ENCODE measurements around the gene PXYLP1. TPM values are rescaled to one million over a fixed set of nuclear protein-coding genes. Genes with fewer than 3 reads are reported as not detected.

Gene PXYLP1
- total RNA-seq, 2 experiments from 2014 or later: 3.6 to 4.2 TPM

DNA sequence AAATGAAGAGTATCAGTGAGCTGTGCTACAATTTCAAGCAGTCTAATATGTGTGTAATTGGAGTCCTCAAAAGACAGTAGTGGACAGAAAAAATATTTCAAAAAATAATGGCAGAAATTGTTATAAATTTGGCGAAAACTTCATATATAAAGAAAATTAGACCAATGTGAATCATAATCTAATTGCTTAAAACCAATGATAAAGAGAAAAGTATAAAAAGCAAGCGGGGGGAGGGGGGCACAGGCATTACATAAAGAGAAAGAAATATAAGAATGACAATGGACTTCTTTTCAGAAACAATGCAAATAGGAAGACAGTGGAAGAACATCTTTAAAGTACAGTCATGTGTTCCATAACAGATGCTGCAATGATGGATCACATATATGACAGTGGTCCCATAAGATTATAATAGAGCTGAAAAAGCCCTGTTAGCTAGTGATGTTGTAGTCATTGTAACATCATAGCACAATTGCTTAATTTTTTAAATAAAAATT is 7.9 kb upstream of the PXYLP1 start:
- Histone ChIP-seq H3K9me3 (ENCODE audit: low read length) (peaks cover 15% of the 10 kb centered on the region), H3K4me2 (ENCODE audit: low read length) (no peak overlapping the region), H3K79me2 (ENCODE audit: insufficient read depth, low read depth, low read length) (no peaks in the 10 kb centered on the region), H4K20me1 (ENCODE audit: insufficient read depth, low read length) (no peaks in the 10 kb centered on the region), H3K9me2 (ENCODE audit: insufficient read depth, low read length) (no peaks in the 10 kb centered on the region), H3K36me3 (ENCODE audit: insufficient read depth, low read length) (no peaks in the 10 kb centered on the region), H3K27ac (ENCODE audit: low read depth, low read length, poor library complexity, severe bottlenecking) (no peak overlapping the region), H3K4me3 (ENCODE audit: low read depth, low read length, poor library complexity, severe bottlenecking) (no peak overlapping the region), H3K4me1 (ENCODE audit: insufficient read depth, low read length, poor library complexity, severe bottlenecking) (no peaks in the 10 kb centered on the region), H2AFZ (ENCODE audit: low read length) (no peak overlapping the region)
- TF ChIP-seq, protein P1, sequence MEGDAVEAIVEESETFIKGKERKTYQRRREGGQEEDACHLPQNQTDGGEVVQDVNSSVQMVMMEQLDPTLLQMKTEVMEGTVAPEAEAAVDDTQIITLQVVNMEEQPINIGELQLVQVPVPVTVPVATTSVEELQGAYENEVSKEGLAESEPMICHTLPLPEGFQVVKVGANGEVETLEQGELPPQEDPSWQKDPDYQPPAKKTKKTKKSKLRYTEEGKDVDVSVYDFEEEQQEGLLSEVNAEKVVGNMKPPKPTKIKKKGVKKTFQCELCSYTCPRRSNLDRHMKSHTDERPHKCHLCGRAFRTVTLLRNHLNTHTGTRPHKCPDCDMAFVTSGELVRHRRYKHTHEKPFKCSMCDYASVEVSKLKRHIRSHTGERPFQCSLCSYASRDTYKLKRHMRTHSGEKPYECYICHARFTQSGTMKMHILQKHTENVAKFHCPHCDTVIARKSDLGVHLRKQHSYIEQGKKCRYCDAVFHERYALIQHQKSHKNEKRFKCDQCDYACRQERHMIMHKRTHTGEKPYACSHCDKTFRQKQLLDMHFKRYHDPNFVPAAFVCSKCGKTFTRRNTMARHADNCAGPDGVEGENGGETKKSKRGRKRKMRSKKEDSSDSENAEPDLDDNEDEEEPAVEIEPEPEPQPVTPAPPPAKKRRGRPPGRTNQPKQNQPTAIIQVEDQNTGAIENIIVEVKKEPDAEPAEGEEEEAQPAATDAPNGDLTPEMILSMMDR (conservative IDR thresholded peaks at IDR 0.05; ENCODE audit: low read length): no peak
- no peak for TF ChIP-seq EZH2phosphoT487 (IDR thresholded peaks at IDR 0.05; ENCODE audit: borderline replicate concordance, low read depth, low read length)
- intact Hi-C loops (cut with micrococcal nuclease; ENCODE audit: unreplicated experiment): no loop called here
- POLR2A ChIA-PET: no interaction called here
- CTCF ChIA-PET (ENCODE audit: unreplicated experiment): no interaction called here
- DNase-seq (ENCODE audit: low spot score): no peak
- no TSS peak for BruUV-seq (replicated peaks)

GRCh38 chr3:141225939-141226338 is 5.7 kb upstream of the PXYLP1 start:
- TF ChIP-seq, protein P1 (conservative IDR thresholded peaks at IDR 0.05; ENCODE audit: low read length): no peak
- TF ChIP-seq EZH2phosphoT487 (IDR thresholded peaks at IDR 0.05; ENCODE audit: borderline replicate concordance, low read depth, low read length): no peak
- H3K27ac ChIP-seq (ENCODE audit: low read depth, low read length, poor library complexity, severe bottlenecking): no peak overlapping the region
- ChIA-PET CTCF (ENCODE audit: unreplicated experiment) (no interaction called here), POLR2A (no interaction called here)
- intact Hi-C loops (cut with micrococcal nuclease; ENCODE audit: unreplicated experiment): no loop called here
- H3K4me3 ChIP-seq (ENCODE audit: low read depth, low read length, poor library complexity, severe bottlenecking): no peak overlapping the region
- H3K36me3 ChIP-seq (ENCODE audit: insufficient read depth, low read length): no peaks in the 10 kb centered on the region
- H2AFZ ChIP-seq (ENCODE audit: low read length): no peak overlapping the region
- peaks cover 4% of the 10 kb centered on the region for H3K4me1 ChIP-seq (ENCODE audit: insufficient read depth, low read length, poor library complexity, severe bottlenecking)
- no peaks in the 10 kb centered on the region for H4K20me1 ChIP-seq (ENCODE audit: insufficient read depth, low read length)
- H3K9me2 ChIP-seq (ENCODE audit: insufficient read depth, low read length): no peaks in the 10 kb centered on the region
- peaks cover 15% of the 10 kb centered on the region for H3K9me3 ChIP-seq (ENCODE audit: low read length)
- H3K79me2 ChIP-seq (ENCODE audit: insufficient read depth, low read depth, low read length): no peaks in the 10 kb centered on the region
- no TSS peak for BruUV-seq (replicated peaks)
- H3K4me2 ChIP-seq (ENCODE audit: low read length): no peak overlapping the region
- DNase-seq (ENCODE audit: low spot score): no peak

DNA sequence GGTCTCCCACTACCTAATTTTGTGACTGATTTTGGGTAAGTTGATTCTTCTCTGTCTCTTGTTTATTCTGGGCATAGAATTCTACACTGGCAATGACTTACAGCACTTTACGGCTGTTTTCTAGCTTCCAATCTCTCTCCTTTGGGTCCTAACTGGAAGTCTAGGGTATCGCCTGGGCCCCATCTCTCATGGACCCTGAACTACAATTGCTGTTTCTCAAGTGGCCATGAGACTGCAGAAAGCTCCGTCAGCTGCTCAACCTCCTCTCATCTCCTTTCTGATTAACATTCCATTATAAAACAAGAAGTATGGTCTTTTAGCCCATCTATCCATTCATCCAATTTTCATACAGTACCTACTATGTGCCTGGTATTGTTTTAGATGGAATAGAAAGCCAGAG is 4.4 kb upstream of the PXYLP1 start:
- Histone ChIP-seq H3K36me3 (ENCODE audit: insufficient read depth, low read length) (no peaks in the 10 kb centered on the region), H3K9me2 (ENCODE audit: insufficient read depth, low read length) (no peaks in the 10 kb centered on the region), H2AFZ (ENCODE audit: low read length) (no peak overlapping the region), H3K4me3 (ENCODE audit: low read depth, low read length, poor library complexity, severe bottlenecking) (no peak overlapping the region), H3K27ac (ENCODE audit: low read depth, low read length, poor library complexity, severe bottlenecking) (no peak overlapping the region), H4K20me1 (ENCODE audit: insufficient read depth, low read length) (no peaks in the 10 kb centered on the region), H3K9me3 (ENCODE audit: low read length) (peaks cover 15% of the 10 kb centered on the region), H3K4me2 (ENCODE audit: low read length) (no peak overlapping the region), H3K4me1 (ENCODE audit: insufficient read depth, low read length, poor library complexity, severe bottlenecking) (peaks cover 7% of the 10 kb centered on the region), H3K79me2 (ENCODE audit: insufficient read depth, low read depth, low read length) (no peaks in the 10 kb centered on the region)
- TF ChIP-seq, protein P1 (conservative IDR thresholded peaks at IDR 0.05; ENCODE audit: low read length): no peak
- no peak for DNase-seq (ENCODE audit: low spot score)
- intact Hi-C loops (cut with micrococcal nuclease; ENCODE audit: unreplicated experiment): no loop called here
- CTCF ChIA-PET (ENCODE audit: unreplicated experiment): no interaction called here
- BruUV-seq (replicated peaks): no TSS peak
- POLR2A ChIA-PET: no interaction called here

All from OCI-LY7 (cell line).